ENCODE data around the gene SFXN4.

The SFXN4 gene

DNA sequence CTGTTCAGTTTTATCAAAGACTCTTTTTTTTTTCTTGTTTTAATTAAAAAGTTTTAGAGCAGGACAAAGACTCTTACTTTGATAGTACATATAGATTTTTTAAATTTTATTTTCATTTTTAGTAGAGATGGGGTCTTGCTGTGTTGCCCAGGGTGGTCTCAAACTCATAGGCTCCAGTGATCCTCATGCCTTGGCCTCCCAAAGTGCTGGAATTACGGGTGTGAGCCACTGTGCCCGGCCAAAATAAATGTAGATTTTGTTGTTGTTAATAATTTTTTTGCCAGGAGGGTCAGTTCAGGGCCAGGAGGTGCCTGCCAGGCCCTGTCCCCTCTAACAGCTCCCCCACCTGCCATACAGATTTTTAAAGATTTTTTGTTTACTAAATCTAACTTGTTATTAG lies 44.6 kb downstream of the SFXN4 start:
- H3K4me3 ChIP-seq (ENCODE audit: low read depth, low read length): no peak overlapping the region
- DNase-seq (ENCODE audit: low read depth): no peak
- TF ChIP-seq, protein P1, sequence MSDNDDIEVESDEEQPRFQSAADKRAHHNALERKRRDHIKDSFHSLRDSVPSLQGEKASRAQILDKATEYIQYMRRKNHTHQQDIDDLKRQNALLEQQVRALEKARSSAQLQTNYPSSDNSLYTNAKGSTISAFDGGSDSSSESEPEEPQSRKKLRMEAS (IDR thresholded peaks at IDR 0.05; ENCODE audit: low read depth, low read length): no peak
- no peak for TF ChIP-seq CTCF (IDR thresholded peaks at IDR 0.05; ENCODE audit: low read depth, low read length)
- no peak for TF ChIP-seq MYC (IDR thresholded peaks at IDR 0.05; ENCODE audit: low read depth, low read length)
- no peak for TF ChIP-seq POLR2A (IDR thresholded peaks at IDR 0.05; ENCODE audit: extremely low read depth, insufficient read length)

DNA sequence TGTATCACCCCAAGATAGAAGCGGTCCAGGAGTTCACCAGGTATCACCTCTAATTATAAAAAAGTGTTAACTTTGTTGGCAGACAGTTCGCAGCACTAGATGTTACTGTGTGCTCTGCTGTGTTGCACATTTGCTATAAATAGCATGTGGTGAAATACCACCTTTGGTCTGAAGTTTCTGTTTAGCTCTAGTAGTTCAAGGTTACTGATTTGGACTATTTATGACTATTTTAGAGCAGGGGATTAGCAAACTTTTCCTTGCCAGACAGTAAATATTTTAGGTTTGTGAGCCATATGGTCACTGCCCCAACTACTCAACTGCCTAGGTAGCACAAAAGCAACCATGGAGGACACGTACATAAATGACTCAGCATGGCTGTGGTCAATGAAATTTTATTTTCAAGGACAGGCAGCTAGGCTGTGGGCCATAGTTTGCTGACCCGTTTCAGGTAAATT lies 45.1 kb downstream of the SFXN4 start:
- DNase-seq (ENCODE audit: low read depth): peak; percentile 73
- TF ChIP-seq MYC (IDR thresholded peaks at IDR 0.05; ENCODE audit: low read depth, low read length): 0 out of 2 replicates have a peak, but pooled peaks have one; percentile 13
- TF ChIP-seq, protein P1 (IDR thresholded peaks at IDR 0.05; ENCODE audit: low read depth, low read length): no peak
- H3K4me3 ChIP-seq (ENCODE audit: low read depth, low read length): no peak overlapping the region

DNA sequence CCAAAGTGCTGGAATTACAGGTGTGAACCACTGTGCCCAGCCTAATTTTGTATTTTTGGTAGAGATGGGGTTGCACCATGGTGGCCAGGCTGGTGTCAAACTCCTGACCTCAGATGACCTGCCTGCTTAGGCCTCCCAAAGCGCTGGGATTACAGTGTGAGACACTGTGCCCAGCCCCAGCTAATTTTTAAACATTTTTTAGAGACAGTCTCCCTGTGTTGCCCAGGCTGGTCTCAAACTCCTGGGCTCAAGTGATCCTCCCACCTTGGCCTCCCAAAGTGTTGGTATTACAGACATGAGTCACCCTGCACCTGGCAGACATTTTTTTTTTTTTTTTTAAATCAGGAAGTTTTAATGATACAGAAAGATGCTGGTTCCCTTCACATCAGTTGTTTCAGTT lies 46.1 kb downstream of the SFXN4 start:
- no peak for TF ChIP-seq POLR2A (IDR thresholded peaks at IDR 0.05; ENCODE audit: extremely low read depth, insufficient read length)
- no peak for TF ChIP-seq MYC (IDR thresholded peaks at IDR 0.05; ENCODE audit: low read depth, low read length)
- TF ChIP-seq, protein P1 (IDR thresholded peaks at IDR 0.05; ENCODE audit: low read depth, low read length): no peak
- TF ChIP-seq CTCF (IDR thresholded peaks at IDR 0.05; ENCODE audit: low read depth, low read length): no peak

GRCh38 chr10:119118231-119118630 lies 47.3 kb downstream of the SFXN4 start:
- TF ChIP-seq, protein P1 (IDR thresholded peaks at IDR 0.05; ENCODE audit: low read depth, low read length): no peak
- TF ChIP-seq POLR2A (IDR thresholded peaks at IDR 0.05; ENCODE audit: extremely low read depth, insufficient read length) (no peak), CTCF (IDR thresholded peaks at IDR 0.05; ENCODE audit: low read depth, low read length) (no peak), MYC (IDR thresholded peaks at IDR 0.05; ENCODE audit: low read depth, low read length) (no peak)
- H3K4me3 ChIP-seq (ENCODE audit: low read depth, low read length): no peak overlapping the region
- DNase-seq (ENCODE audit: low read depth): no peak

More for the DNA sequence above, 46.1 kb downstream of the SFXN4 start:
- no peak overlapping the region for H3K4me3 ChIP-seq (ENCODE audit: low read depth, low read length)
- no peak for DNase-seq (ENCODE audit: low read depth)

GRCh38 chr10:119116326-119116951 lies 49.1 kb downstream of the SFXN4 start:
- DNase-seq (ENCODE audit: low read depth): no peak
- TF ChIP-seq, protein P1 (IDR thresholded peaks at IDR 0.05; ENCODE audit: low read depth, low read length): no peak
- TF ChIP-seq POLR2A (IDR thresholded peaks at IDR 0.05; ENCODE audit: extremely low read depth, insufficient read length) (no peak), MYC (IDR thresholded peaks at IDR 0.05; ENCODE audit: low read depth, low read length) (no peak), CTCF (IDR thresholded peaks at IDR 0.05; ENCODE audit: low read depth, low read length) (no peak)
- no peak overlapping the region for H3K4me3 ChIP-seq (ENCODE audit: low read depth, low read length)

DNA sequence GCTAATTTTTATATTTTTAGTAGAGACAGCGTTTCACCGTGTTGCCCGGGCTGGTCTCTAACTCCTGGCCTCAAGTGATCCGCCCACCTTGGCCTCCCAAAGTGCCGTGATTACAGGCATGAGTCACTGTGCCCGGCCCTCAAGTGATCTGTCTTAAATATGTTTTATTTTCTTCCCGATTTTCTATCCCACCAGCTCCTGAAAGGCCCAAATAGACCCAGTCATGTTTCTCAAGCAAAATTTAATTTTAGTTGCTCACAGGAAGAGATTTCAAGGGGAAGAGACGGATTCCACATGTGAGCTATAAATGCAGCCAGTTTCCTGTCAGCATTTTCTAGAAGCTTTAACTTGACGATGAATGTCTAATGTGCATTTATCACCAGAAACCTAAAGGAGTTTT lies 49.6 kb downstream of the SFXN4 start:
- no peak overlapping the region for H3K4me3 ChIP-seq (ENCODE audit: low read depth, low read length)
- no peak for DNase-seq (ENCODE audit: low read depth)
- TF ChIP-seq POLR2A (IDR thresholded peaks at IDR 0.05; ENCODE audit: extremely low read depth, insufficient read length): no peak
- TF ChIP-seq, protein P1 (IDR thresholded peaks at IDR 0.05; ENCODE audit: low read depth, low read length): no peak
- TF ChIP-seq MYC (IDR thresholded peaks at IDR 0.05; ENCODE audit: low read depth, low read length): no peak
- TF ChIP-seq CTCF (IDR thresholded peaks at IDR 0.05; ENCODE audit: low read depth, low read length): no peak
